CD14-positive monocyte (primary cell): ENCODE measurements around the gene RNF126. TPM values are rescaled to one million over a fixed set of nuclear protein-coding genes. Genes with fewer than 3 reads are reported as not detected.

ENCODE experiments used
- DNase-seq, 3 donors: peaks; one replicate each; pipeline ENCODE4 v3.0.0-alpha.2; 2011 to 2022
- H2AFZ ChIP-seq: 2 replicates; pipeline ENCODE4 v1.6.0; 2012; ENCODE audit warnings: mild to moderate bottlenecking, low read depth, low read length, inconsistent platforms; ENCODE audit not compliant: insufficient read depth, poor library complexity, severe bottlenecking
- H3K27ac ChIP-seq, 2 donors: 1 replicate in 1 of 2; 2 replicates in 1 of 2; pipeline ENCODE4 v1.5.1; 2012 to 2013; ENCODE audit warnings: low read length in 2 of 2, control low read depth in 1 of 2, inconsistent platforms in 1 of 2, low read depth in 1 of 2, mild to moderate bottlenecking in 1 of 2
- H3K27me3 ChIP-seq, 2 donors: one replicate each; pipeline versions ENCODE4 v1.6.0 to v1.6.1; 2011 to 2013; ENCODE audit warnings: low read length in 2 of 2; ENCODE audit not compliant: control insufficient read depth in 2 of 2, insufficient read depth in 2 of 2
- H3K36me3 ChIP-seq, 2 donors: replicated peaks in 1 of 2; 1 replicate in 1 of 2; 2 replicates in 1 of 2; pipeline versions ENCODE4 v1.5.1 to v1.6.1; 2012 to 2013; ENCODE audit warnings: low read length in 2 of 2, control low read depth in 1 of 2, inconsistent platforms in 1 of 2, mild to moderate bottlenecking in 1 of 2; ENCODE audit not compliant: insufficient read depth in 2 of 2, control insufficient read depth in 1 of 2
- H3K4me1 ChIP-seq, 2 donors: 1 replicate in 1 of 2; 2 replicates in 1 of 2; pipeline versions ENCODE4 v1.5.1 to v1.6.1; 2012 to 2013; ENCODE audit warnings: low read length in 2 of 2, control low read depth in 1 of 2, inconsistent platforms in 1 of 2, mild to moderate bottlenecking in 1 of 2, moderate library complexity in 1 of 2; ENCODE audit not compliant: insufficient read depth in 2 of 2, control insufficient read depth in 1 of 2
- H3K4me2 ChIP-seq: replicated peaks from 2 replicates; pipeline ENCODE3; 2012; ENCODE audit warnings: low read length, moderate library complexity, mild to moderate bottlenecking; ENCODE audit not compliant: poor library complexity, severe bottlenecking; ENCODE audit errors: extremely low read depth
- H3K4me3 ChIP-seq, 3 experiments: fragments of 200-600 bp in 1 of 3; sonication (generic) in 1 of 3; replicated peaks in 1 of 3; 1 replicate in 2 of 3; 2 replicates in 1 of 3; pipeline ENCODE4 v1.5.1; 2011 to 2013; ENCODE audit warnings: low read length in 3 of 3, mild to moderate bottlenecking in 3 of 3, control low read depth in 2 of 3, low read depth in 2 of 3, inconsistent platforms in 1 of 3, moderate library complexity in 1 of 3
- H3K79me2 ChIP-seq: 2 replicates; pipeline ENCODE4 v1.6.0; 2012; ENCODE audit warnings: mild to moderate bottlenecking, control low read depth, inconsistent platforms, low read length, moderate library complexity; ENCODE audit not compliant: insufficient read depth
- H3K9ac ChIP-seq: 2 replicates; pipeline ENCODE4 v1.6.0; 2017; ENCODE audit warnings: low read length, mild to moderate bottlenecking; ENCODE audit not compliant: insufficient read depth, poor library complexity, severe bottlenecking
- H3K9me3 ChIP-seq, 2 donors: replicated peaks in 1 of 2; 1 replicate in 1 of 2; 2 replicates in 1 of 2; pipeline versions ENCODE4 v1.5.1 to v1.6.1; 2012 to 2013; ENCODE audit warnings: low read length in 2 of 2, control low read depth in 1 of 2; ENCODE audit not compliant: control insufficient read depth in 1 of 2, insufficient read depth in 1 of 2
- H4K20me1 ChIP-seq: 2 replicates; pipeline ENCODE4 v1.6.0; 2012; ENCODE audit warnings: mild to moderate bottlenecking, low read length, control low read depth, moderate library complexity; ENCODE audit not compliant: insufficient read depth
- H3K27ac Mint-ChIP-seq, 7 donors: one replicate each; pipeline ENCODE4 v1.8.0; 2020; ENCODE audit warnings: mild to moderate bottlenecking in 7 of 7, mixed read lengths in 7 of 7, moderate library complexity in 6 of 7, inconsistent platforms in 2 of 7
- H3K27me3 Mint-ChIP-seq, 3 donors: one replicate each; pipeline ENCODE4 v1.8.0; 2021 to 2022; ENCODE audit warnings: low read depth in 3 of 3, mild to moderate bottlenecking in 3 of 3, mixed read lengths in 3 of 3, moderate library complexity in 3 of 3, inconsistent platforms in 1 of 3
- H3K36me3 Mint-ChIP-seq, 2 donors: one replicate each; pipeline ENCODE4 v1.8.0; 2020; ENCODE audit warnings: mixed read lengths in 2 of 2, inconsistent platforms in 1 of 2, mild to moderate bottlenecking in 1 of 2
- H3K4me1 Mint-ChIP-seq: one replicate; pipeline ENCODE4 v1.8.0; 2020; ENCODE audit warnings: mild to moderate bottlenecking, mixed read lengths
- H3K4me3 Mint-ChIP-seq, 2 donors: one replicate each; pipeline ENCODE4 v1.8.0; 2020; ENCODE audit warnings: mild to moderate bottlenecking in 2 of 2, mixed read lengths in 2 of 2, moderate library complexity in 1 of 2
- H3K9me3 Mint-ChIP-seq, 7 donors: one replicate each; pipeline ENCODE4 v1.8.0; 2020 to 2022; ENCODE audit warnings: mixed read lengths in 7 of 7, mild to moderate bottlenecking in 6 of 7, moderate library complexity in 6 of 7, inconsistent platforms in 2 of 7
- CTCF ChIP-seq: fragments of 200-600 bp; IDR thresholded peaks from one replicate; pipeline ENCODE4 v1.8.0; 2022; ENCODE audit warnings: antibody characterized with exemption, mild to moderate bottlenecking
- WGBS: methylation state at CpG from one replicate; pipeline ENCODE4 v1.1.5; 2013; ENCODE audit warnings: missing lambda C conversion rate; ENCODE audit not compliant: insufficient coverage; 5-methylcytosine and 5-hydroxymethylcytosine counted together
- intact Hi-C, 2 donors: fragments of 100-400 bp; cut with micrococcal nuclease; formaldehyde crosslinking; loops; one replicate each; pipeline versions ENCODE4 v1.15.0 to v1.15.1; 2023
- polyA plus RNA-seq, 3 donors: library from polyadenylated mRNA; depleted of rRNA in 1 of 3; unstranded in 2 of 3; stranded (reverse) in 1 of 3; fragments of 300-500 nt in 2 of 3; fragments of >200 nt in 1 of 3; fragmentation: Illumina TruSeq in 2 of 3; gene quantifications; 1 replicate in 2 of 3; 2 replicates in 1 of 3; pipeline ENCODE4 v1.2.3, GENCODE V29; 2012 to 2021

The RNF126 gene
- polyA plus RNA-seq, 3 donors = 29.1 to 51.6 (median 31.6) TPM

DNA sequence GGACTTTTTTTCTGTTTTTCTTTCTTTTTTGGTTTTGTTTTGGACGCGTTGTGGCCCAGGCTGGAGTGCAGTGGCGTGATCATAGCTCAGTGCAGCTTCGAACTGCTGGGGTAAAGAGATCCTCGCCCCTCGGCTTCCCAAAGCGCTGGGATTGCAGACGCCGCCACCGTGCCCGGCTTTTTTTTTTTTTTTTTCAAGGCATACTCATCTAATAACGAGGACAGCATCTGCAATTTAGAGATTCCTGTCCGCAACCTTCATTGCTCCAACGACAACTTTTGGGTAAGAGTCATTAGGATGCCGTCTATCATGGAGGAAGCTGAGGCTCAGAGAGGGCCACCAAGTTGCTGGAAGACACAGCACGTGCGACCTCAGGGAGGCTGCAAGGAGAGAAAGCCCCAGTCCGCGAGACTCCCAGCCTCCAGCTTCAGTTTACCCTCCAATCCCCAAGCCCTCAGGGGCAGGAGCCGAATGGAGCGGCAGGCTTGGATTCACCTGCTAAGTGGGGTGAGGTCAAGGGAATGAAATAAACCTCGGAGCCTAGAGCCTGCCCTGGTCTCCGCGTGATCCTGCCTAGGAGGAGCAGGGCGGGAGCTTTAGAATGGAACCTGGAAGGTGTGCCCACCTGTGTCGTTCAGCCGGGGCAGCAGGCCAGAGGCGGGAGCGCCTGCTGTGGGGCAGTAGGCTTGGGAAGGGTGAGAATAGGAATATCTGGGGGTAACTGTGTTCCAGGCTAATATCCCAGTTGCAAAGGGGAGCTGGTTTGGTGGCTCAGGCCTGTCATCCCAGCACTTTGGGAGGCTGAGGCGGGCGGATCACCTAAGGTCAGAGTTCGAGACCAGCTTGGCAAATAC lies 29.0 kb downstream of the RNF126 start:
- peak overlapping the region; percentile 74 for H3K9ac ChIP-seq
- H2AFZ ChIP-seq = peak overlapping the region; percentile 98
- H3K79me2 ChIP-seq = peaks cover 4% of the 10 kb centered on the region
- peaks cover 20 to 31% of the 10 kb centered on the region in 2 donors for H3K4me1 ChIP-seq
- no peak for TF ChIP-seq CTCF
- no peaks in the 10 kb centered on the region for H4K20me1 ChIP-seq
- intact Hi-C loops = loop anchor here (2.0 to 10.0 kb wide), 3 partner anchors 29 to 129 kb away; partner anchors contain the start of genes CDC34 (in 1 of the 2), RNF126 (in 1 of the 2) and TPGS1 (in 1 of the 2)
- H3K4me3 Mint-ChIP-seq = peak overlapping the region; percentile 94 to 97
- peaks cover 4 to 21% of the 10 kb centered on the region in 2 donors for H3K36me3 ChIP-seq
- peaks cover 25% of the 10 kb centered on the region for H3K4me1 Mint-ChIP-seq
- peak overlapping the region; percentile 75 to 90 (median 85) for H3K27ac Mint-ChIP-seq
- H3K36me3 Mint-ChIP-seq = peaks cover 14 to 30% of the 10 kb centered on the region in 2 donors
- peaks cover 0 to 3% (median 0%) of the 10 kb centered on the region in 7 donors for H3K9me3 Mint-ChIP-seq
- peaks cover 14 to 25% (median 21%) of the 10 kb centered on the region in 3 donors for H3K27me3 Mint-ChIP-seq
- H3K9me3 ChIP-seq = no peaks in the 10 kb centered on the region
- H3K4me2 ChIP-seq = peak overlapping the region; percentile 100
- WGBS = 43% methylated on average over 21 of the region's 32 CpGs
- peak overlapping the region; percentile 36 to 99 (median 72) for H3K4me3 ChIP-seq
- peak in 1 of 3 donors; percentile 26 for DNase-seq
- peak overlapping the region in 1 of 2 donors; percentile 69 for H3K27ac ChIP-seq
- peaks cover 0 to 10% of the 10 kb centered on the region in 2 donors for H3K27me3 ChIP-seq

DNA sequence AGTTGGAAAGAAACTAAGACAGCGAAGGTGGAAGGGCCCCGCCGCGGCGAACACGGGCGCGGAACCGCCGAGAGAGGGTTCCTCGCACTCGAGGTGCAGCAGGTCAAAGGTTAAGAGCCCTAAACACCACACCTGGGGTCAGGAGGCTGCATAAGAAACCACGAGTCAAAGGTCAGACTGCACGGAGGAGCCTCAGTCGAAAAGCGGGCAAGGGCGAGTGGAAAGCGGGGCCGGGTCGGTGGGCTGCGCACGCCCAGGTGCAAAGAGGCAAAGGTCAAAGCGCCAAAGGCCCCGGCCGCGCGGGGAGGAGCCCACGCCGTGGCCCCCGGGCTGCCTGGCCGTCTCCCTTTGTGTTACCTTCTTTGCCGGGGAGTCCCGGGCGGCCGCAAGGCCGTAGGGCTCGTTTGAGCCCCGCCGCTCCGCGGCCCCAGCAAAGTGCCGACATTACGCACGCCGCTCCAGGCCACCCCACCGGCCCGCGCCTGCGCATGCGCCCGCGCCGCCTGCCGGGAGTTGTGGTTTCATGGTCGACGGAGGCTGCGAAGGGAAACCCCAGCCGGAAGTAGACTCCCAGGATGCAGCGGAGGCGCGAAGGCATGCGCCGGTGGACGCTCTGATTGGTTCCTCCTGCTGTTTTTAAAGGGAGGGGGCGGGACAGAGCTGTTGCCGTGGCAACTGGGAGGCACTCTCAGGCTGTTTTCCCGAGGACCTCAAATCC lies 29.8 kb downstream of the RNF126 start, which contains the start of gene POLRMT:
Gene POLRMT (minus strand): TSS at position 470 of the 718 bp plus-strand sequence. CDS start 25 bp downstream, at position 445.
- intact Hi-C loops = loop anchor here (2.0 to 10.0 kb wide), 3 partner anchors 30 to 128 kb away; partner anchors contain the start of genes CDC34 (in 1 of the 2), RNF126 (in 1 of the 2) and TPGS1 (in 1 of the 2)
- H3K27ac Mint-ChIP-seq = peak within 1 kb of the TSS; percentile 75 to 90 (median 85)
- peaks cover 0 to 3% (median 0%) of the 10 kb centered on the region in 7 donors for H3K9me3 Mint-ChIP-seq
- peaks cover 18 to 26% of the 10 kb centered on the region in 2 donors for H3K4me1 ChIP-seq
- peak; percentile 98 to 99 (median 98) for DNase-seq
- H3K9ac ChIP-seq = peak within 1 kb of the TSS; percentile 74
- H3K27ac ChIP-seq = peak within 1 kb of the TSS in 1 of 2 donors; percentile 69
- no peak for TF ChIP-seq CTCF
- H4K20me1 ChIP-seq = peaks cover 3% of the 10 kb centered on the region
- under 1% methylated on average over 67 of the region's 67 CpGs for WGBS
- peaks cover 4% of the 10 kb centered on the region for H3K79me2 ChIP-seq
- no peaks in the 10 kb centered on the region for H3K9me3 ChIP-seq
- H3K4me1 Mint-ChIP-seq = peaks cover 24% of the 10 kb centered on the region
- peak within 1 kb of the TSS; percentile 98 for H2AFZ ChIP-seq
- peaks cover 20 to 38% of the 10 kb centered on the region in 2 donors for H3K36me3 Mint-ChIP-seq
- peak within 1 kb of the TSS; percentile 72 to 99 (median 81) for H3K4me3 ChIP-seq
- peaks cover 13 to 17% (median 14%) of the 10 kb centered on the region in 3 donors for H3K27me3 Mint-ChIP-seq
- peaks cover 0 to 2% of the 10 kb centered on the region in 2 donors for H3K27me3 ChIP-seq
- peak within 1 kb of the TSS; percentile 100 for H3K4me2 ChIP-seq
- peak within 1 kb of the TSS; percentile 94 to 98 for H3K4me3 Mint-ChIP-seq
- peaks cover 7 to 29% of the 10 kb centered on the region in 2 donors for H3K36me3 ChIP-seq
